Neuron (in vitro differentiated cells): ENCODE measurements around the gene C11orf65.
"Not testable (repeated sequence)": the region's sequence is repeated elsewhere in the genome, so short reads cannot be mapped to it uniquely, and the experiment has no call there.

Source experiments
- H2AFZ ChIP-seq: one replicate; pipeline ENCODE4 v1.6.1; 2013; ENCODE audit warnings: low read depth, mild to moderate bottlenecking, inconsistent platforms, low read length, moderate library complexity
- H3K27me3 ChIP-seq: one replicate; pipeline ENCODE4 v1.6.1; 2013; ENCODE audit warnings: low read length; ENCODE audit not compliant: insufficient read depth
- H3K36me3 ChIP-seq: one replicate; pipeline ENCODE4 v1.6.1; 2013; ENCODE audit warnings: low read length; ENCODE audit not compliant: insufficient read depth
- H3K4me1 ChIP-seq: one replicate; pipeline ENCODE4 v1.6.1; 2013; ENCODE audit warnings: low read length; ENCODE audit not compliant: insufficient read depth
- H3K4me3 ChIP-seq: 2 replicates; pipeline ENCODE4 v1.5.1; 2013; ENCODE audit warnings: mild to moderate bottlenecking, low read length, moderate library complexity
- H3K9me3 ChIP-seq: one replicate; pipeline ENCODE4 v1.6.1; 2013; ENCODE audit warnings: low read length

C11orf65 gene

GRCh38 chr11:108496643-108497256, 29.4 kb upstream of the C11orf65 start:
- H3K36me3 ChIP-seq, result no peaks in the 10 kb centered on the region
- H3K4me1 ChIP-seq, result peaks cover 7% of the 10 kb centered on the region
- H2AFZ ChIP-seq, result peak overlapping the region; percentile 98
- peak overlapping the region; percentile 64 for H3K4me3 ChIP-seq
- no peaks in the 10 kb centered on the region for H3K9me3 ChIP-seq
- H3K27me3 ChIP-seq, result no peaks in the 10 kb centered on the region

GRCh38 chr11:108495326-108495725, 28.0 kb upstream of the C11orf65 start:
- Histone ChIP-seq H3K36me3 (peaks cover under 1% of the 10 kb centered on the region), H3K9me3 (no peaks in the 10 kb centered on the region), H3K4me3 (no peak overlapping the region), H2AFZ (no peak overlapping the region), H3K27me3 (no peaks in the 10 kb centered on the region), H3K4me1 (peaks cover 7% of the 10 kb centered on the region)

GRCh38 chr11:108494182-108494581, 26.9 kb upstream of the C11orf65 start:
- H3K4me1 ChIP-seq, result peaks cover 7% of the 10 kb centered on the region
- H3K36me3 ChIP-seq, result peaks cover 5% of the 10 kb centered on the region
- H2AFZ ChIP-seq, result no peak overlapping the region
- no peaks in the 10 kb centered on the region for H3K27me3 ChIP-seq
- H3K9me3 ChIP-seq, result no peaks in the 10 kb centered on the region
- H3K4me3 ChIP-seq, result no peak overlapping the region

- Histone ChIP-seq H3K27me3 (no peaks in the 10 kb centered on the region), H2AFZ (no peak overlapping the region), H3K36me3 (peaks cover 5% of the 10 kb centered on the region), H3K4me3 (no peak overlapping the region), H3K4me1 (peaks cover 4% of the 10 kb centered on the region), H3K9me3 (no peaks in the 10 kb centered on the region)
Observed at GRCh38 chr11:108491936-108492335, 24.6 kb upstream of the C11orf65 start.

GRCh38 chr11:108486828-108487227, 19.5 kb upstream of the C11orf65 start:
- Histone ChIP-seq H3K27me3 (no peaks in the 10 kb centered on the region), H3K4me3 (no peak overlapping the region), H3K4me1 (no peaks in the 10 kb centered on the region), H2AFZ (no peak overlapping the region), H3K36me3 (peaks cover 26% of the 10 kb centered on the region), H3K9me3 (no peaks in the 10 kb centered on the region)

- no peak overlapping the region for H2AFZ ChIP-seq
- no peaks in the 10 kb centered on the region for H3K4me1 ChIP-seq
- H3K9me3 ChIP-seq, result no peaks in the 10 kb centered on the region
- peaks cover 29% of the 10 kb centered on the region for H3K36me3 ChIP-seq
- H3K27me3 ChIP-seq, result no peaks in the 10 kb centered on the region
- H3K4me3 ChIP-seq, result no peak overlapping the region
Observed at GRCh38 chr11:108486331-108486730, 19.0 kb upstream of the C11orf65 start.

- Histone ChIP-seq H2AFZ (no peak overlapping the region), H3K4me3 (no peak overlapping the region), H3K36me3 (peaks cover 29% of the 10 kb centered on the region), H3K4me1 (no peaks in the 10 kb centered on the region), H3K9me3 (no peaks in the 10 kb centered on the region), H3K27me3 (no peaks in the 10 kb centered on the region)
Observed at GRCh38 chr11:108483163-108483562, 15.8 kb upstream of the C11orf65 start.

GRCh38 chr11:108474664-108475463, 7.5 kb upstream of the C11orf65 start:
- Histone ChIP-seq H3K36me3 (peaks cover 36% of the 10 kb centered on the region), H3K4me3 (no peak overlapping the region), H2AFZ (no peak overlapping the region), H3K9me3 (no peaks in the 10 kb centered on the region), H3K4me1 (no peaks in the 10 kb centered on the region), H3K27me3 (no peaks in the 10 kb centered on the region)

GRCh38 chr11:108472681-108473080, 5.4 kb upstream of the C11orf65 start:
- Histone ChIP-seq H2AFZ (no peak overlapping the region), H3K36me3 (peaks cover 32% of the 10 kb centered on the region)

GRCh38 chr11:108468478-108468864, 1.1 kb upstream of the C11orf65 start:
- no peak overlapping the region for H3K4me3 ChIP-seq
- H3K36me3 ChIP-seq, result peaks cover 4% of the 10 kb centered on the region
- no peaks in the 10 kb centered on the region for H3K27me3 ChIP-seq
- no peak overlapping the region for H2AFZ ChIP-seq
- no peaks in the 10 kb centered on the region for H3K9me3 ChIP-seq
- H3K4me1 ChIP-seq, result peaks cover 3% of the 10 kb centered on the region

More at GRCh38 chr11:108472681-108473080, 5.4 kb upstream of the C11orf65 start:
- Histone ChIP-seq H3K4me3 (no peak overlapping the region), H3K27me3 (no peaks in the 10 kb centered on the region), H3K4me1 (no peaks in the 10 kb centered on the region), H3K9me3 (no peaks in the 10 kb centered on the region)

- peak overlapping the region; percentile 75 for H2AFZ ChIP-seq
- H3K4me3 ChIP-seq, result peak overlapping the region; percentile 80
- no peaks in the 10 kb centered on the region for H3K27me3 ChIP-seq
- H3K36me3 ChIP-seq, result no peaks in the 10 kb centered on the region
- peaks cover 3% of the 10 kb centered on the region for H3K4me1 ChIP-seq
- no peaks in the 10 kb centered on the region for H3K9me3 ChIP-seq
Observed at GRCh38 chr11:108466405-108466804, 924 bp downstream of the C11orf65 start.

GRCh38 chr11:108453207-108453835, 14.0 kb downstream of the C11orf65 start:
- Histone ChIP-seq H3K27me3 (no peaks in the 10 kb centered on the region), H2AFZ (no peak overlapping the region), H3K9me3 (no peaks in the 10 kb centered on the region), H3K4me3 (no peak overlapping the region), H3K36me3 (no peaks in the 10 kb centered on the region), H3K4me1 (no peaks in the 10 kb centered on the region)

- H2AFZ ChIP-seq, H3K4me3 ChIP-seq, H3K9me3 ChIP-seq, H3K27me3 ChIP-seq, H3K36me3 ChIP-seq, H3K4me1 ChIP-seq: not testable (repeated sequence)
Observed at GRCh38 chr11:108441445-108441844, 25.9 kb downstream of the C11orf65 start.
